Astrocyte (in vitro differentiated cells and primary cell): ENCODE data around the gene ITPR2. TPM values are rescaled to one million over a fixed set of nuclear protein-coding genes. Genes with fewer than 3 reads are reported as not detected.

ENCODE experiments used
- DNase-seq: peaks from one replicate; pipeline ENCODE4 v3.0.0-alpha.2; 2010; ENCODE audit warnings: low read depth
- FAIRE-seq: peaks from 2 replicates; lab custom pipeline; 2011; peaks lifted over from hg19 to GRCh38; lab: Jason Lieb, UNC
- H2AFZ ChIP-seq: 2 replicates; pipeline ENCODE4 v1.6.0; 2012; ENCODE audit warnings: low read depth, low read length, inconsistent platforms
- H3K27ac ChIP-seq: 2 replicates; pipeline ENCODE4 v1.5.1; 2011; ENCODE audit warnings: low read depth, low read length, inconsistent platforms
- H3K27me3 ChIP-seq: 2 replicates; pipeline ENCODE4 v1.6.0; 2011; ENCODE audit warnings: low read length, inconsistent platforms; ENCODE audit not compliant: insufficient read depth
- H3K36me3 ChIP-seq: 2 replicates; pipeline ENCODE4 v1.5.1; 2011; ENCODE audit warnings: low read length, inconsistent platforms; ENCODE audit not compliant: insufficient read depth
- H3K4me1 ChIP-seq: 2 replicates; pipeline ENCODE4 v1.5.1; 2011; ENCODE audit warnings: low read length, inconsistent platforms; ENCODE audit not compliant: insufficient read depth
- H3K4me2 ChIP-seq: 2 replicates; pipeline ENCODE4 v1.6.0; 2012; ENCODE audit warnings: low read length, inconsistent platforms
- H3K4me3 ChIP-seq: 2 replicates; pipeline ENCODE4 v1.5.1; 2011; ENCODE audit warnings: low read depth, mild to moderate bottlenecking, low read length, inconsistent platforms; ENCODE audit not compliant: insufficient read depth
- H3K79me2 ChIP-seq: 2 replicates; pipeline ENCODE4 v1.6.0; 2012; ENCODE audit warnings: mild to moderate bottlenecking, low read length, inconsistent platforms; ENCODE audit not compliant: insufficient read depth
- H3K9ac ChIP-seq: 2 replicates; pipeline ENCODE4 v1.6.0; 2012; ENCODE audit warnings: mild to moderate bottlenecking, low read length, inconsistent platforms
- H3K9me3 ChIP-seq: 2 replicates; pipeline ENCODE4 v1.5.1; 2012; ENCODE audit warnings: low read depth, mild to moderate bottlenecking, low read length, inconsistent platforms; ENCODE audit not compliant: insufficient read depth
- H4K20me1 ChIP-seq: 2 replicates; pipeline ENCODE4 v1.6.0; 2012; ENCODE audit warnings: low read length, inconsistent platforms; ENCODE audit not compliant: insufficient read depth
- H3K27ac Mint-ChIP-seq: one replicate; pipeline ENCODE4 v1.8.0; 2021; ENCODE audit warnings: mild to moderate bottlenecking, mixed read lengths; ENCODE audit not compliant: unreplicated experiment
- H3K27me3 Mint-ChIP-seq: one replicate; pipeline ENCODE4 v1.8.0; 2021; ENCODE audit warnings: low read depth, mixed read lengths; ENCODE audit not compliant: unreplicated experiment
- H3K36me3 Mint-ChIP-seq: one replicate; pipeline ENCODE4 v1.8.0; 2021; ENCODE audit warnings: low read depth, mixed read lengths; ENCODE audit not compliant: unreplicated experiment
- H3K4me1 Mint-ChIP-seq: one replicate; pipeline ENCODE4 v1.8.0; 2021; ENCODE audit warnings: low read depth, mixed read lengths; ENCODE audit not compliant: unreplicated experiment
- H3K4me3 Mint-ChIP-seq: one replicate; pipeline ENCODE4 v1.8.0; 2021; ENCODE audit warnings: mild to moderate bottlenecking, moderate library complexity, mixed read lengths; ENCODE audit not compliant: unreplicated experiment
- H3K9me3 Mint-ChIP-seq: one replicate; pipeline ENCODE4 v1.8.0; 2021; ENCODE audit warnings: mild to moderate bottlenecking, mixed read lengths; ENCODE audit not compliant: unreplicated experiment
- EZH2 ChIP-seq: IDR thresholded peaks from 2 replicates; pipeline ENCODE4 v1.6.1; 2012; ENCODE audit warnings: mild to moderate bottlenecking, low read length, inconsistent platforms; ENCODE audit not compliant: insufficient read depth
- total RNA-seq: library from RNA; stranded (reverse); gene quantifications from 2 replicates; pipeline ENCODE4 v1.2.1, GENCODE V29; 2021
- TF ChIP-seq, protein P1 (sequence below): IDR thresholded peaks from 2 replicates; pipeline ENCODE4 v1.5.1; 2011; ENCODE audit warnings: low read depth, mild to moderate bottlenecking, inconsistent platforms, low read length, moderate library complexity; ENCODE audit not compliant: insufficient read depth

ITPR2 gene
- total RNA-seq, 1 donor from 2014 or later: 24.4 TPM

- Mint-ChIP-seq H3K4me3 (peak overlapping the region; percentile 54), H3K4me1 (peaks cover 49% of the 10 kb centered on the region), H3K9me3 (no peaks in the 10 kb centered on the region), H3K27ac (peak overlapping the region; percentile 98), H3K36me3 (no peaks in the 10 kb centered on the region), H3K27me3 (no peaks in the 10 kb centered on the region)
- peaks cover 45% of the 10 kb centered on the region for H3K4me1 ChIP-seq
- no peak overlapping the region for H2AFZ ChIP-seq
- H3K4me3 ChIP-seq: peak overlapping the region; percentile 35
- H3K27ac ChIP-seq: peak overlapping the region; percentile 86
- H3K9me3 ChIP-seq: no peaks in the 10 kb centered on the region
- peak; percentile 77 for FAIRE-seq
- no peak for TF ChIP-seq EZH2
- TF ChIP-seq, protein P1, sequence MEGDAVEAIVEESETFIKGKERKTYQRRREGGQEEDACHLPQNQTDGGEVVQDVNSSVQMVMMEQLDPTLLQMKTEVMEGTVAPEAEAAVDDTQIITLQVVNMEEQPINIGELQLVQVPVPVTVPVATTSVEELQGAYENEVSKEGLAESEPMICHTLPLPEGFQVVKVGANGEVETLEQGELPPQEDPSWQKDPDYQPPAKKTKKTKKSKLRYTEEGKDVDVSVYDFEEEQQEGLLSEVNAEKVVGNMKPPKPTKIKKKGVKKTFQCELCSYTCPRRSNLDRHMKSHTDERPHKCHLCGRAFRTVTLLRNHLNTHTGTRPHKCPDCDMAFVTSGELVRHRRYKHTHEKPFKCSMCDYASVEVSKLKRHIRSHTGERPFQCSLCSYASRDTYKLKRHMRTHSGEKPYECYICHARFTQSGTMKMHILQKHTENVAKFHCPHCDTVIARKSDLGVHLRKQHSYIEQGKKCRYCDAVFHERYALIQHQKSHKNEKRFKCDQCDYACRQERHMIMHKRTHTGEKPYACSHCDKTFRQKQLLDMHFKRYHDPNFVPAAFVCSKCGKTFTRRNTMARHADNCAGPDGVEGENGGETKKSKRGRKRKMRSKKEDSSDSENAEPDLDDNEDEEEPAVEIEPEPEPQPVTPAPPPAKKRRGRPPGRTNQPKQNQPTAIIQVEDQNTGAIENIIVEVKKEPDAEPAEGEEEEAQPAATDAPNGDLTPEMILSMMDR: peak; percentile 25
- no peaks in the 10 kb centered on the region for H3K27me3 ChIP-seq
- H3K4me2 ChIP-seq: peak overlapping the region; percentile 87
- peak overlapping the region; percentile 85 for H3K9ac ChIP-seq
- no peaks in the 10 kb centered on the region for H4K20me1 ChIP-seq
- no peaks in the 10 kb centered on the region for H3K36me3 ChIP-seq
- peak; percentile 43 for DNase-seq
- no peaks in the 10 kb centered on the region for H3K79me2 ChIP-seq
These were observed 203.1 kb downstream of the ITPR2 start for GRCh38 chr12:26629864-26630263.

DNA sequence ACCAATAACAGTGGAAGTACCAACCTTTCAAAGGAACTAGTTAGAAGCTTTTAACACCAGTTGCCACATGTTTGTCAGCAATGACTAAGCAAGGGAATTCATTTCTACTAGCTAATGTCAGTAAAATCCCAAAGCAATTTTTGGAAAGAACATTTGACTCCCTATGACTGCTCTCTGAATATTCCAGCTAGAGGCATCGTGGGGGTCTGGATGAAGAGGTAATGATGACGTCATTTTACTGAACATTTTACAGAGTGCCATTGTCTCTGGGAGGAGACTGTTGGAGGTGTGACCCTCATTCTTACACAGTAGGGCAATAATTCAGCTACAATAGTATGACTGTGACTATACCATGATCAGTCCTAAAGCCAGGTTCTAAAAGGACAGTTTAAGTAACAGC, 204.8 kb downstream of the ITPR2 start:
- H3K4me1 Mint-ChIP-seq: peaks cover 35% of the 10 kb centered on the region
- H3K27me3 Mint-ChIP-seq: no peaks in the 10 kb centered on the region
- Histone ChIP-seq H2AFZ (no peak overlapping the region), H3K9ac (no peak overlapping the region), H3K4me3 (no peak overlapping the region), H3K27ac (no peak overlapping the region), H3K79me2 (no peaks in the 10 kb centered on the region), H4K20me1 (no peaks in the 10 kb centered on the region), H3K9me3 (no peaks in the 10 kb centered on the region), H3K36me3 (no peaks in the 10 kb centered on the region), H3K4me1 (peaks cover 42% of the 10 kb centered on the region), H3K4me2 (no peak overlapping the region), H3K27me3 (no peaks in the 10 kb centered on the region)
- DNase-seq (peak; percentile 33), FAIRE-seq (no peak)
- H3K9me3 Mint-ChIP-seq: no peaks in the 10 kb centered on the region
- peak overlapping the region; percentile 31 for H3K27ac Mint-ChIP-seq
- H3K36me3 Mint-ChIP-seq: no peaks in the 10 kb centered on the region
- no peak overlapping the region for H3K4me3 Mint-ChIP-seq
- TF ChIP-seq EZH2: no peak

DNA sequence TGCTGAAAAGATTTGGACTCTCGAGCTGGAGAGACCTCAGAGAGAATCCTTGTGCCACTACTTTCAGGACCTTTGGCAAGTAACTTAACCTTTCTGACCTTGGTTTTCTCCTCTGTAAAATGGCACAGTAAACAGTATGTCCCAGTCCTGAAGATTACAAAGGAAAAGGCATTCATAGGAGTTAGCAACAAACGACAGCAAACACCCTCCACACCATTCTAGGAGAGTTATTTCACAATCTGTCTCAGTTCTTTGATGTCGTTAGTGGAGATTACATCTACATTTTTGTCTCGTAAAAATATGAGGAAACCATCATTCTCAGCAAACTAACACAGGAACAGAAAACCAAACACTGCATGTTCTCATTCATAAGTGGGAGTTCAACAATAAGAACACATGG, 205.7 kb downstream of the ITPR2 start:
- Histone ChIP-seq H3K4me3 (no peak overlapping the region), H3K27me3 (no peaks in the 10 kb centered on the region), H3K27ac (no peak overlapping the region), H3K79me2 (no peaks in the 10 kb centered on the region), H3K9me3 (no peaks in the 10 kb centered on the region), H2AFZ (no peak overlapping the region), H3K4me2 (no peak overlapping the region), H4K20me1 (no peaks in the 10 kb centered on the region), H3K9ac (no peak overlapping the region), H3K36me3 (no peaks in the 10 kb centered on the region), H3K4me1 (peaks cover 42% of the 10 kb centered on the region)
- no peaks in the 10 kb centered on the region for H3K27me3 Mint-ChIP-seq
- FAIRE-seq: no peak
- H3K4me1 Mint-ChIP-seq: peaks cover 32% of the 10 kb centered on the region
- no peak for TF ChIP-seq EZH2
- TF ChIP-seq, protein P1: no peak
- H3K27ac Mint-ChIP-seq: no peak overlapping the region
- DNase-seq: peak; percentile 31
- H3K4me3 Mint-ChIP-seq: no peak overlapping the region
- H3K36me3 Mint-ChIP-seq: no peaks in the 10 kb centered on the region
- H3K9me3 Mint-ChIP-seq: no peaks in the 10 kb centered on the region
